Rectal smooth muscle tissue (tissue), 1 donor: ENCODE results near the gene PNMA5.

Source experiments
- H3K27ac ChIP-seq: one replicate; pipeline ENCODE4 v1.7.0; 2013; ENCODE audit warnings: low read depth, low read length, inconsistent platforms
- H3K27me3 ChIP-seq: one replicate; pipeline ENCODE4 v1.7.0; 2013; ENCODE audit warnings: low read length; ENCODE audit not compliant: control insufficient read depth, insufficient read depth
- H3K36me3 ChIP-seq: one replicate; pipeline ENCODE4 v1.7.0; 2013; ENCODE audit warnings: low read length; ENCODE audit not compliant: control insufficient read depth, insufficient read depth
- H3K4me1 ChIP-seq: one replicate; pipeline ENCODE4 v1.7.0; 2013; ENCODE audit warnings: low read length; ENCODE audit not compliant: control insufficient read depth, insufficient read depth
- H3K4me3 ChIP-seq: one replicate; pipeline ENCODE4 v1.7.0; 2013; ENCODE audit warnings: low read length
- H3K9ac ChIP-seq: one replicate; pipeline ENCODE4 v1.7.0; 2013; ENCODE audit warnings: low read length

Gene PNMA5

DNA sequence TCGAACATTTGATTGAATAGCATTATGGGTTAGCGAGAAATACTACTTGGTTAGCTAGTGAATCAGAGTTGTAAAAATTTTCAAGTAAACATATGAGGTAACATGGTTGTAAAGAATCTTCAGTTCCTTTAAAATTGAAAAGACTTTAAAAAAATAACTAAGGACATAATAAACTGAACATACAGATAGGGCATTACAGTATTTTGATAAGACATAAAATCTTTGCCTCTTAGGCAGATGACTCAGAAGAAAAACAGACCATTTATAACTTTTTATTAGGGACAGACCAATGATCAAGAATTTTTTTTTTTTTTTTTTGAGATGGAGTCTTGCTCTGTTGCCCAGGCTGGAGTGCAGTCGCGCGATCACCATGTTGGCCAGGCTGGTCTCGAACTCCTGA lies 43.1 kb downstream of the PNMA5 start:
- Histone ChIP-seq H3K4me3 (no peak overlapping the region), H3K27ac (no peak overlapping the region), H3K9ac (no peak overlapping the region), H3K4me1 (no peaks in the 10 kb centered on the region), H3K36me3 (no peaks in the 10 kb centered on the region), H3K27me3 (peaks cover 2% of the 10 kb centered on the region)

DNA sequence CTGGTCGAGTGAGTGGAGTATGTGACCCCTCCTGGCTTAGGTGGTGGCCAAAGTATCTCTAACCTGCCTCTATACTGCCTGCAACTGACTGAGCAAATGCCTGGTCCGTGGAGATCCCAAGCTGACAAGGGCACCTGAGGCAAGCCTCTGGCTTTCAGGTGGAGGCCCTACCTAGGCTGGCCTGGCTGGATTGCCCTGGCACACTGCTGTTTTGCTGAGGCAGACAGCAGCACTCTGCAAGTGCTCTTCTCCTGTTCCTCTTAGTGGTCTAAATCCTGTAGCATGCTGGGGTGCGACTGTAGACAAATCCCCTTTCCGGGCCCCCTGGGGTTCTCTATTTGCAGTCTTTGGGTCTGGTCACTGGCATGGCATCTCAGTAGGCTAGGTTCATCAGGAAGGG lies 44.8 kb downstream of the PNMA5 start:
- Histone ChIP-seq H3K4me1 (no peaks in the 10 kb centered on the region), H3K27me3 (peaks cover 2% of the 10 kb centered on the region), H3K4me3 (no peak overlapping the region)

DNA sequence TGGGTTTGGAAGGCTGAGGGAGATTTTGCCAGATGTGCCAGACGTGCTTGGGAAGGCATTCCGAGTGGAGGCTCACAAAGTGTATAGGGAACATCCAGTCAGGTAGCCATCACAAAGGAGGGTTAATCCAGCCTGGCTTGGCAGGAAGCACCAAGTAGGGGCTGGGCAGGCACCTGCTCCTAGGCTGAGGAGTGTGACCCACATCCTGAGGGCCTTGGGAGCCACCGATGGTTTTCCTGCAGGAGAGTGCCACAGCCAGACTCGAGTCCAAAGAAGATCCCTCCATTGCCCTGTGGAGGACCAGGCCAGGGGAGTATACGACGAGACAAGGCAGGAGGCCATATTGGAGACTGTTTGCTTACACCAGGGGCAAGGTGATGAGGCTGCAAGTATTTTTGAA lies 47.2 kb downstream of the PNMA5 start:
- Histone ChIP-seq H3K27me3 (peaks cover 2% of the 10 kb centered on the region), H3K4me3 (no peak overlapping the region), H3K36me3 (no peaks in the 10 kb centered on the region)

More for the DNA sequence above, 44.8 kb downstream of the PNMA5 start:
- Histone ChIP-seq H3K9ac (no peak overlapping the region), H3K36me3 (no peaks in the 10 kb centered on the region), H3K27ac (no peak overlapping the region)

DNA sequence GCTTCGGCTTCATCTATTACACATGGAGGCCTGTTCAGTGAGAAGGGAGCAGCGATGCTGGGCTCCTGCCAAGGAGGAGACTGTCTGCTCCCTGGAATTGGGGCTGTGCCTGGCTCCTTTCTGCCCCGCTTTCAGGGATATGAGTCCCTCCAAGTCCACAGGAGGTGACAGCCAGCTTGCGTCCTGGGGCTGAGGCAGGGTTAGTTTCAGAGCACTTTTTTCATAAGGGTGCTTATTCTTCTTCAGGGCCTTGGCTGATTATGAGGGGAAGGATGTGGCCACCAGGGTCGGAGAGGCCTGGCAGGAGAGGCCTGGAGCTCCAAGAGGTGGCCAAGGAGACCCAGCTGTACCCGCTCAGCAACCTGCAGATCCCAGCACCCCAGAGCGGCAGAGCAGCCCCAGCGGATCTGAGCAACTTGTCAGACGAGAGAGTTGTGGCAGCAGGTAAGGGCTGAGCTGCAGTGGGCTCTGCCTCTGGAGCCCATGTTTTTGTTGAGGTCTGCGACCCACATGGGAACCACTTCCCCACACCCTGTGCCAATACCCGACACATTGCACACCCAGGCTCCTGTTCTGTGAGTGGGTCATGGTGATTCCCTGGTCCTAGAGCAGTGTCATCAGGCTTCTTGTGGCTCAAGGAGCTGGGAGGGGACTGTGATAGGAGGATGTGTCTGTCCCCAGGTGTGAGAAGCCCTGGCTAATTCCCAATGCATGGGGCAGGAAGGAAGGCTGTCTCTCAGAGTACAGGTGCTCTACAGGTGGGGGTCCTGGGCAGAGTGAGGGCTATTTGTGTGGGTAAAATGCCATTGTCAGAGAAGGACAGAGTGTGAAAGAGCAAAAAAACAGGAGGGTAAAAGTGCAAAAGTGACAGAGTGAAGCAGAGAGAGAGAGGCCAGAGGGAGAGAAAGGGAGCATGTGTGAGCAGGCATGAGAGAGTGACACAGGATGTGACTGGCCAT lies 48.6 kb downstream of the PNMA5 start:
- no peaks in the 10 kb centered on the region for H3K36me3 ChIP-seq
- no peak overlapping the region for H3K4me3 ChIP-seq
- H3K4me1 ChIP-seq = no peaks in the 10 kb centered on the region
- H3K9ac ChIP-seq = no peak overlapping the region
- peaks cover 2% of the 10 kb centered on the region for H3K27me3 ChIP-seq
- no peak overlapping the region for H3K27ac ChIP-seq

More for the DNA sequence above, 47.2 kb downstream of the PNMA5 start:
- Histone ChIP-seq H3K9ac (no peak overlapping the region), H3K4me1 (no peaks in the 10 kb centered on the region), H3K27ac (no peak overlapping the region)

DNA sequence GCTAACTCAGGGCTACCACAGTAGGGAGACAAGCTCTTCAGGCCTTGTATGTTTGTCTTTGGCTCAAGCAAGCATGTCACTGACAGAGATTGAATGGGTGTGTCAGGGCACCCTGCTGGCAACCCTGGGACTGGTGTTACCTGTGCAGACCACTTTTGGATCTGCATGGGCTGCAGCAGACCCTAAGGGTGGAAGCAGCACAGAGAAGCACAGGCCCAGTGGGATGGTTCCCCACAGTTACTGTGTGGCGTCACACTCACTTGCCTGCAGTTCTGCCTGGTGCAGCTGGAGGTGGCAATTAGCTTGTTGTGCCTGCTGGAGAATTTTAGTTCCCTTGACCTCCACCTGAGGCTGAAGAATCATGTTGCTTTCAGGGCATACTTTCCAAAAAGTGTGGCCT lies 50.1 kb downstream of the PNMA5 start:
- no peaks in the 10 kb centered on the region for H3K4me1 ChIP-seq
- no peaks in the 10 kb centered on the region for H3K36me3 ChIP-seq
- no peak overlapping the region for H3K9ac ChIP-seq
- peaks cover 2% of the 10 kb centered on the region for H3K27me3 ChIP-seq
- H3K27ac ChIP-seq = no peak overlapping the region
- no peak overlapping the region for H3K4me3 ChIP-seq

DNA sequence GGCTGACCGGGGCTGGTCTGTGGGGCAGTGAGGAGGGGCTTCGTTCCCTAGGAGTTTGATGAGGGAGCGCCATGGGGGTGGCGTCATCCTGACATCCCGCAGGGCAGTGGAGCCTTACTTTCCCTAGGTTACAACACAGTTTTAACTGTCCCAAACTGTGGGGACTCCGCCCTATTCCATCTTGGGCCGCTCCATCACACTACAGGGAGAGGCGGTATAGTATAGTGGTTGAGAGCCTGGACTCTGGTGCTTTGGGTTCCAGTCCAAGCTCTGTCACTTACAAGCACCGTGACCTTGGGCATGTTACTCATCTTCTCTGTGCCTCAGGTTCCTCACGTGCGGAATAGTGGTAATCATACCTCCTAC lies 51.9 kb downstream of the PNMA5 start:
- Histone ChIP-seq H3K9ac (peak overlapping the region; percentile 65), H3K4me3 (peak overlapping the region; percentile 68), H3K27me3 (peaks cover 4% of the 10 kb centered on the region), H3K27ac (peak overlapping the region; percentile 73), H3K4me1 (no peaks in the 10 kb centered on the region), H3K36me3 (no peaks in the 10 kb centered on the region)

DNA sequence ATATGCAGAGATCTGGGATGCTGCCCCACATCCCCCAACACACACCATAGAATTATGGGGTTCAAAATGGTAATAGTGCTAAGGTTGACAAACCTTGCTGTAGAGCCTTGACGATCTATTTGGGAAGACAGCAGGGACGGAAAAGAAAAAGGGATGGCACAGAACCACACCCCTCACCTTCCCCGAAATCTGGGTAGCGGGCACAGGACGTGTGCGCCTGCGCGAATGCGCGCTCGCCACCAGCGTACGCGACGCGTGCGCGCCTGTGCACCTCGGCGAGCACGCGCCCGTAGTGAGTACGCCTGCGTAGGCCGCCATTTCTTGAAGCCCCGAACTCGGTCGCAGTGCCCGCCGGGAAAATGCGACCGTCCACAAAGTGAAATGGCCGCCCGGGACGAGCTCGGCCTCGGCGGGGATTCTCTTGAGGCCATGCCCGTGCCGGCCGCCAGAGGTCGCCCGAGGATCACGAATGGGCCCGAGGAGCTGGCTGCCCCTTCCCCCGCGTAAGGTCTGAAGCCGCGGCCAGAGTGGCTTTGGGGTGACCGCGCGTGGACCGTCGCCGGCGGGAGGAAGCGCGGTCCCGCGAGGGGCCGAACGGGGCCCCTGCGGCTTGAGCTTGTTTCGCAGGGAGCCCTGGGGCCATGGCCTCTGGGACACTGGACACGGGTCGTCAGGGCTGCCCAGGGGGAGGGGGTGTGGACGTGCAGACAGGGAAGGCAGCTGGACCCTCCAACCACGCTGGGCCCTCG lies 52.4 kb downstream of the PNMA5 start:
- no peaks in the 10 kb centered on the region for H3K36me3 ChIP-seq
- H3K4me3 ChIP-seq = peak overlapping the region; percentile 82
- H3K27ac ChIP-seq = peak overlapping the region; percentile 79
- H3K9ac ChIP-seq = peak overlapping the region; percentile 65
- H3K27me3 ChIP-seq = peaks cover 2% of the 10 kb centered on the region
- H3K4me1 ChIP-seq = no peaks in the 10 kb centered on the region
